Peyer's patch (tissue), 4 donors: ENCODE measurements around the gene FGD5. TPM values are rescaled to one million over a fixed set of nuclear protein-coding genes. Genes with fewer than 3 reads are reported as not detected.

ENCODE experiments used
- DNase-seq, 3 donors: peaks; one replicate each; pipeline ENCODE4 v3.0.0-alpha.2; 2017 to 2019
- H3K27ac ChIP-seq, 4 donors: fragments of 200-600 bp; sonication (generic); one replicate each; pipeline ENCODE4 v1.5.1; 2016 to 2019
- H3K27me3 ChIP-seq, 2 donors: fragments of 200-600 bp; sonication (generic); one replicate each; pipeline ENCODE4 v1.5.1; 2019
- H3K36me3 ChIP-seq, 3 donors: fragments of 200-600 bp; sonication (generic); one replicate each; pipeline ENCODE4 v1.5.1; 2016 to 2019
- H3K4me1 ChIP-seq, 4 donors: fragments of 200-600 bp; sonication (generic); one replicate each; pipeline ENCODE4 v1.5.1; 2016 to 2019
- H3K4me3 ChIP-seq, 4 donors: fragments of 200-600 bp; sonication (generic); 1 replicate in 3 of 4; 2 replicates in 1 of 4; pipeline ENCODE4 v1.5.1; 2016 to 2019; ENCODE audit warnings: mild to moderate bottlenecking in 1 of 4
- H3K9me3 ChIP-seq, 4 donors: fragments of 200-600 bp; sonication (generic); one replicate each; pipeline ENCODE4 v1.5.1; 2016 to 2019; ENCODE audit warnings: mild to moderate bottlenecking in 1 of 4
- POLR2A ChIP-seq, 2 donors: fragments of 450-650 bp; IDR thresholded peaks; one replicate each; pipeline ENCODE4 v1.5.1; 2017; ENCODE audit warnings: antibody characterized with exemption in 2 of 2, mild to moderate bottlenecking in 2 of 2, moderate library complexity in 2 of 2
- total RNA-seq, 4 donors: library from RNA; depleted of rRNA; stranded (reverse); fragments of >200 nt; gene quantifications; one replicate each; pipeline ENCODE4 v1.1.0, GENCODE V29; 2016
- TF ChIP-seq, protein P1 (sequence below), 6 experiments: fragments of 450-650 bp in 4 of 6; fragments of 200-600 bp in 2 of 6; sonication (generic) in 1 of 6; IDR thresholded peaks; one replicate each; pipeline ENCODE4 v1.5.1; 2017 to 2019; ENCODE audit warnings: antibody characterized with exemption in 6 of 6, mild to moderate bottlenecking in 3 of 6, moderate library complexity in 1 of 6

The FGD5 gene
- total RNA-seq, 4 donors from 2014 or later, result 8.6 to 65.2 (median 18.1) TPM

DNA sequence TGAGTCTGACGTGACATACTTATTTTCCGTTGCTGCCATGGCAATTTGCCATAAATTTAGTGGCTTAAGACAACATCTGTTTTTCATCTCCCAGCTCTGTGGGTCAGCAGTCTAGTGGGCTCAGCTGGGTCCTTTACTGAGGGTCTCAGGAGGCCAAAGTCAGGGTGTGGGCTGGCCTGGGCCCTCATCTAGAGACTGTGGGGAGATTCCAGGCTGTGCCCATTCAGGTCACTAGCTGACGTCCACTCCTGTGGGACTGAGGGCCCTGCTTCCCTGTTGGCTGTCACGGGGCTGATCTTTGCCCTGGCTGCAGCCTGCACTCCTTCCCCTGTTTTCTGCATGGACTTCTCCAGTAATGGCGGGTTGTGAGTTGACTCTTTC lies 19.1 kb downstream of the FGD5 start:
- no peak overlapping the region for H3K4me3 ChIP-seq
- no peaks in the 10 kb centered on the region for H3K27me3 ChIP-seq
- TF ChIP-seq, protein P1, sequence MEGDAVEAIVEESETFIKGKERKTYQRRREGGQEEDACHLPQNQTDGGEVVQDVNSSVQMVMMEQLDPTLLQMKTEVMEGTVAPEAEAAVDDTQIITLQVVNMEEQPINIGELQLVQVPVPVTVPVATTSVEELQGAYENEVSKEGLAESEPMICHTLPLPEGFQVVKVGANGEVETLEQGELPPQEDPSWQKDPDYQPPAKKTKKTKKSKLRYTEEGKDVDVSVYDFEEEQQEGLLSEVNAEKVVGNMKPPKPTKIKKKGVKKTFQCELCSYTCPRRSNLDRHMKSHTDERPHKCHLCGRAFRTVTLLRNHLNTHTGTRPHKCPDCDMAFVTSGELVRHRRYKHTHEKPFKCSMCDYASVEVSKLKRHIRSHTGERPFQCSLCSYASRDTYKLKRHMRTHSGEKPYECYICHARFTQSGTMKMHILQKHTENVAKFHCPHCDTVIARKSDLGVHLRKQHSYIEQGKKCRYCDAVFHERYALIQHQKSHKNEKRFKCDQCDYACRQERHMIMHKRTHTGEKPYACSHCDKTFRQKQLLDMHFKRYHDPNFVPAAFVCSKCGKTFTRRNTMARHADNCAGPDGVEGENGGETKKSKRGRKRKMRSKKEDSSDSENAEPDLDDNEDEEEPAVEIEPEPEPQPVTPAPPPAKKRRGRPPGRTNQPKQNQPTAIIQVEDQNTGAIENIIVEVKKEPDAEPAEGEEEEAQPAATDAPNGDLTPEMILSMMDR (IDR thresholded peaks at IDR 0.05), result no peak
- TF ChIP-seq POLR2A (IDR thresholded peaks at IDR 0.05), result no peak
- no peak for DNase-seq
- H3K27ac ChIP-seq, result peak overlapping the region in 2 of 4 donors; percentile 17 to 43
- H3K4me1 ChIP-seq, result peaks cover 0 to 30% (median 0%) of the 10 kb centered on the region in 4 donors
- H3K36me3 ChIP-seq, result no peaks in the 10 kb centered on the region
- no peaks in the 10 kb centered on the region for H3K9me3 ChIP-seq

DNA sequence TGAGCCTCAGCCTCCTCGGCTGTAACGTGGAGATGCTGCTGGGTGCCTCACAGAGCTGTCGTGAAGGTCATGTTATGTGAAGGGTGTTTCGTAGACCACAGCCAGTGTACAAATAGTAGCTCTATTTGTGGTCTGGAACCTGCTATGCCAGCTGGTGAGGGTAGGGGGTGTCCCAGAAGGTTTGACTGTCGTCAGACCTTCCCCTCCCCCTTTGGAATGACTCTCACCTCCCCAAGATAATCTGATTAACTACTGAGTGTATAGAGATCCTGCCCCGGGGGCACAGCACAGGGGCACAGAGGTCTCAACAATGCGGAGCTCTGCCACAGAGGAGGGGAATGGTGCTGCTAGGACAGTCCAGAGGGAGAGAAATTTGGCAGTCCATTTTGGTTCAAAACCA lies 20.5 kb downstream of the FGD5 start:
- Histone ChIP-seq H3K27ac (no peak overlapping the region), H3K9me3 (no peaks in the 10 kb centered on the region), H3K4me3 (no peak overlapping the region), H3K36me3 (no peaks in the 10 kb centered on the region), H3K27me3 (no peaks in the 10 kb centered on the region), H3K4me1 (peaks cover 0 to 30% (median 0%) of the 10 kb centered on the region in 4 donors)
- DNase-seq, result no peak
- TF ChIP-seq, protein P1 (IDR thresholded peaks at IDR 0.05), result no peak
- TF ChIP-seq POLR2A (IDR thresholded peaks at IDR 0.05), result no peak

DNA sequence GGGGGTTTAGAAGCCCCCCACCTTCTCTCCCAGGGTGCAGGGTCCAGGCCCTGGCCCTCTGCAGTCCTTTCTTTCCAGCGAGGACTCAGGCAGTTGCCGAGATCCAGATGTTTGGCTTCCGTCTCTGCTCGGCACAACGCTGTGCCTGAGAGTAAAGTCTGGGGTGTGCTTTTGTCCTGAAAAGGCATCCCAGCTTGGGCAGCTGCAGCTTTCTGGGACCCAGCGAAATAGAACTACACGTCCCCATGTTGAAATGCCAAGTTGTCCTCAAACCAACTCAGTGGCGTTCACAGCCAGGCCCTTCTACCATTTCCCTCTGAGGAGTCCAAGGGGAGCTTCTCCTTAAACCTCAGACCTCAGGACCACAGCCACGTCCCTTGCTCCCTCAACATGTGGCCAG lies 23.1 kb downstream of the FGD5 start:
- H3K27me3 ChIP-seq, result no peaks in the 10 kb centered on the region
- no peaks in the 10 kb centered on the region for H3K9me3 ChIP-seq
- H3K4me1 ChIP-seq, result peaks cover 0 to 25% (median 0%) of the 10 kb centered on the region in 4 donors
- no peak for TF ChIP-seq POLR2A (IDR thresholded peaks at IDR 0.05)
- TF ChIP-seq, protein P1 (IDR thresholded peaks at IDR 0.05), result no peak
- H3K27ac ChIP-seq, result no peak overlapping the region
- no peak overlapping the region for H3K4me3 ChIP-seq
- DNase-seq, result no peak
- H3K36me3 ChIP-seq, result no peaks in the 10 kb centered on the region

DNA sequence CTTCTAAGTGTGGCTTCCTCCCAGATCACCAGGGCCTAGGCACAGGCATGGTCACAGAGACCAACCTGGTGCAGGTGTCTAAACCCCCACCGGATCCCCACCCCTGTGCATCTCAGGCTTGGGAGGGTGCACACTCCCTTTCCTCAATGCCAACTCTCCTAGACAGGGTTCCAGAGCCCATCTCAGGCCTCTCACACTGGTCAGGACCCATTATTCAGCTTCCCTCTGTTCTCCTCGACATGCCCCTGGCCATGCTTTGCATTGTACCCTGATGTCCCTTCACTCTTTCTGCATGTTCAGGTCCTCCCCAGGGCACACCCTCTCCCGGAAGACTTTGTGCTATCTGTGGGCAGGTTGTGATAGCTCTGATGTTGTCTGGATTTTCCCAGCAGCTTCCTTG lies 23.5 kb downstream of the FGD5 start:
- no peaks in the 10 kb centered on the region for H3K9me3 ChIP-seq
- H3K4me3 ChIP-seq, result no peak overlapping the region
- TF ChIP-seq, protein P1 (IDR thresholded peaks at IDR 0.05), result no peak
- no peak for TF ChIP-seq POLR2A (IDR thresholded peaks at IDR 0.05)
- H3K27ac ChIP-seq, result no peak overlapping the region
- no peak for DNase-seq
- peaks cover 0 to 23% (median 0%) of the 10 kb centered on the region in 4 donors for H3K4me1 ChIP-seq
- H3K36me3 ChIP-seq, result no peaks in the 10 kb centered on the region
- no peaks in the 10 kb centered on the region for H3K27me3 ChIP-seq

DNA sequence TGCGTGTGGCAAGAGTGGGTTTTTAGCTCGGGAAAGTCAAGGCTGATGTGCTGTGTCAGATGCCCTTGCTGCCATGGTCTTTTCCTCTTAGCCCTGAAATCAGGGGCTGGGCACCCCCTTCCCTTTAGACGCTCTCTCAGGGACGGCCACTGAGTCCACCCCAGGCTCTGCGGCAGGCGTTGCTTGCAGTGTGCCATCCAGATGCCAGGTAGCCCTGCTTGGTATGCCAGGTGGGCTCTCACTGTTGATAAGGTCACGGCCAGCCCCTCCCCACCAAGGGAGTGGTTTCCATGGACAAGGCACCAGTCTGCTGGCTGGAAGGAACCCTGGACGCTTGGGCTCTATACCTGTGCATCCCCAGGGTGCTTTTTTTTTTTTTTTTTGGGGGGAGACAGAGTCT lies 24.6 kb downstream of the FGD5 start:
- Histone ChIP-seq H3K36me3 (no peaks in the 10 kb centered on the region), H3K4me3 (no peak overlapping the region), H3K27ac (no peak overlapping the region), H3K4me1 (peaks cover 0 to 24% (median 1%) of the 10 kb centered on the region in 4 donors), H3K9me3 (no peaks in the 10 kb centered on the region), H3K27me3 (no peaks in the 10 kb centered on the region)
- DNase-seq, result no peak
- TF ChIP-seq, protein P1 (IDR thresholded peaks at IDR 0.05), result no peak
- TF ChIP-seq POLR2A (IDR thresholded peaks at IDR 0.05), result no peak
